ENCODE results near the gene CDH13. TPM values are rescaled to one million over a fixed set of nuclear protein-coding genes. Genes with fewer than 3 reads are reported as not detected.

The CDH13 gene
- total RNA-seq, 2 donors from 2014 or later, result 228 to 280 TPM

DNA sequence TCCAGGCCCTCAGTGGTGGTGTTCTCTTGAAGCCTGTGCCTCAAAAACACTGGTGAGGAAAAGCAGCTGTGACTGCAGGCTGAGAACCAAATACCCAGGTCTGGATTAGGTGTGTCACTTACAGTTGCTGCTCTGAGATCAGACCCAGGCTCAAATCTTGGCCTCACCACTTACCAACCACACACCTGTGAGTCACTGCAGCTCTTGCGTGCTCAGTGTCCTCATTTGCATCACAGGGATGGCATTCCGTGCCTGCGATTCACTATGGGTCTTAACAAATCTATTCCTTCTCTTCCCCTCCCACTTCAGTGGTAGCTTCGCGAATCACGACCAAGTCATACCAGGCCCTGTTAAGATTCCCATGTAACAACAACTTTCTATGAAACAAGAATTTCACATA is 947.6 kb downstream of the CDH13 start:
- H3K4me1 ChIP-seq (ENCODE audit: control insufficient read depth in 1 of 2, low read depth in 2 of 2), result no peaks in the 10 kb centered on the region
- peaks cover 4% of the 10 kb centered on the region for H3K36me3 ChIP-seq
- ATAC-seq (ENCODE audit: insufficient number of reproducible peaks, low FRiP score, low read depth), result no peak
- no peak overlapping the region for H3K27ac ChIP-seq
- DNase-seq (ENCODE audit: low spot score), result no peak
- TF ChIP-seq, protein P1, sequence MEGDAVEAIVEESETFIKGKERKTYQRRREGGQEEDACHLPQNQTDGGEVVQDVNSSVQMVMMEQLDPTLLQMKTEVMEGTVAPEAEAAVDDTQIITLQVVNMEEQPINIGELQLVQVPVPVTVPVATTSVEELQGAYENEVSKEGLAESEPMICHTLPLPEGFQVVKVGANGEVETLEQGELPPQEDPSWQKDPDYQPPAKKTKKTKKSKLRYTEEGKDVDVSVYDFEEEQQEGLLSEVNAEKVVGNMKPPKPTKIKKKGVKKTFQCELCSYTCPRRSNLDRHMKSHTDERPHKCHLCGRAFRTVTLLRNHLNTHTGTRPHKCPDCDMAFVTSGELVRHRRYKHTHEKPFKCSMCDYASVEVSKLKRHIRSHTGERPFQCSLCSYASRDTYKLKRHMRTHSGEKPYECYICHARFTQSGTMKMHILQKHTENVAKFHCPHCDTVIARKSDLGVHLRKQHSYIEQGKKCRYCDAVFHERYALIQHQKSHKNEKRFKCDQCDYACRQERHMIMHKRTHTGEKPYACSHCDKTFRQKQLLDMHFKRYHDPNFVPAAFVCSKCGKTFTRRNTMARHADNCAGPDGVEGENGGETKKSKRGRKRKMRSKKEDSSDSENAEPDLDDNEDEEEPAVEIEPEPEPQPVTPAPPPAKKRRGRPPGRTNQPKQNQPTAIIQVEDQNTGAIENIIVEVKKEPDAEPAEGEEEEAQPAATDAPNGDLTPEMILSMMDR (IDR thresholded peaks at IDR 0.05), result no peak
- no peak overlapping the region for H3K4me3 ChIP-seq
- no peaks in the 10 kb centered on the region for H3K27me3 ChIP-seq (replicated peaks; ENCODE audit: insufficient read depth)
- no peaks in the 10 kb centered on the region for H3K9me3 ChIP-seq

DNA sequence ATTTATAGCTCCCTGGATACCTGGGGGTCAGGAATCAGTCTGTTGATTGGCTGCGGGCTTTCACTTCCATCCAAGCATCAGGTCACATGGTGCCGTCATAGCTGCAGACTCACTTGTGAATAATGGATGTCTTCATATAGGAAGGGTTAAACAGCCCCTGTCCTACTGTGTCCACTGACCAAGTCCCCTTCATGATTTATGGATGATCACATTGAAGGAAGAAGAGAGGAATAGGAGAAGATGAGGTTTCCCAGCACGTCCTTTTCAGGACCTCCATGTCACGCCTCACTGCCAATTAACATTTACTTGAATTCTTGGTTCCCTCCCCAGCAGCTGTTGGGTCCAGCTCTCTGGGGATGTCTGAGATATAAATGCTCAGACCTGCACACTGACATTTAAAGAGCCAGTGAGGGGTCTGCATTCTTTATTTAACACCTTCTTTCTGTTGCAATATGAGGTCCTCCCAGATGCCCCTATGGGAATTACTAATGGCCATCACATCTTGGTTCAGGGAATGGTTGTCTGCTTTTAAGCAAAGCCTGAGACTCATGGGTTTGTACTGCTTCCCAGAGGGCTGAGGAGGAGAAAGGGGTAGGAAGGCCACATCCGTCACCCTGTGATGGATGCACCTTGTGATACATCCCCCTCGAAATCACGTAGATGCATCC is 950.4 kb downstream of the CDH13 start:
- Histone ChIP-seq H3K27ac (no peak overlapping the region), H3K4me1 (ENCODE audit: control insufficient read depth in 1 of 2, low read depth in 2 of 2) (no peaks in the 10 kb centered on the region), H3K27me3 (replicated peaks; ENCODE audit: insufficient read depth) (no peaks in the 10 kb centered on the region), H3K36me3 (peaks cover 4% of the 10 kb centered on the region), H3K4me3 (no peak overlapping the region), H3K9me3 (no peaks in the 10 kb centered on the region)
- TF ChIP-seq, protein P1 (IDR thresholded peaks at IDR 0.05), result no peak
- ATAC-seq (ENCODE audit: insufficient number of reproducible peaks, low FRiP score, low read depth), result no peak
- no peak for DNase-seq (ENCODE audit: low spot score)

DNA sequence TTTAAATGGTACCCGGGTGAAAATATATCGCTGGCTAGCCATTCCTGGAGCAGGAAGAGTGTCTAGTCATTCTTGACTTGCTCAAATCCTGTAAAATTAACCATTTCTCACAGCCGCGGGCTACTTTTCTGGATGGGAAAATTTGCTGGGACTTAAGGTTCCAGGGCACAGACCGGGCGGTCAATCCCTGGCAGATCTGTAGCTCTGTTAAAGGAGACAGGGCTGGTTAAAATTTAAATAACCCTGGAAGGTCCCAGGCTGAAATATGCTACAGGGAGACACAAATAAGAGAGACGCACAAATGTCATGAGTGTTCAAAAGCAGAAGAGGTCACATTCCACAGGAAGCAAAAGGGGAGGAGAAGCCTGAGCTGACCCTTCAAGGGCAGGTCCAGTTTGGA is 951.4 kb downstream of the CDH13 start:
- Histone ChIP-seq H3K4me1 (ENCODE audit: control insufficient read depth in 1 of 2, low read depth in 2 of 2) (no peaks in the 10 kb centered on the region), H3K27ac (no peak overlapping the region), H3K27me3 (replicated peaks; ENCODE audit: insufficient read depth) (no peaks in the 10 kb centered on the region), H3K36me3 (peaks cover 4% of the 10 kb centered on the region), H3K9me3 (no peaks in the 10 kb centered on the region), H3K4me3 (no peak overlapping the region)
- no peak for ATAC-seq (ENCODE audit: insufficient number of reproducible peaks, low FRiP score, low read depth)
- TF ChIP-seq, protein P1 (IDR thresholded peaks at IDR 0.05), result no peak
- no peak for DNase-seq (ENCODE audit: low spot score)

DNA sequence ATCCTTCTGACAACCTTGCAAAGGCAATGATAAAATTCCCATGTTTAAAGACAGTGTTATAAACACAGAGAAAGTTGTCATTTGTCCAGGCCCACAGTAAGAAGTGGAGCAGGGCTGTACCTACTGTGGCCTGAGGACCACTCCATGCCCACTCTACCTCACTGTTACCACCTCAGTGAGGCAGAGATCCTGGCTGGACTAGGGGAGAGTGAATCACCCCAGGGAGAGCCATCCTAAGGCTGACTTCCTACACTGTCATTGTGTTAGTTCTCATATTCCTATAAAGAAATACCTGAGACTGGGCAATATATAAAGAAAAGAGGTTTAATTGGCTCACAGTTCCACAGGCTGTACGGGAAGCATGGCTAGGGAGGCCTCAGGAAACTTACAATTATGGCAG is 952.3 kb downstream of the CDH13 start:
- TF ChIP-seq, protein P1 (IDR thresholded peaks at IDR 0.05), result no peak
- H3K9me3 ChIP-seq, result no peaks in the 10 kb centered on the region
- peaks cover 4% of the 10 kb centered on the region for H3K36me3 ChIP-seq
- H3K27me3 ChIP-seq (replicated peaks; ENCODE audit: insufficient read depth), result no peaks in the 10 kb centered on the region
- H3K4me1 ChIP-seq (ENCODE audit: control insufficient read depth in 1 of 2, low read depth in 2 of 2), result no peaks in the 10 kb centered on the region
- ATAC-seq (ENCODE audit: insufficient number of reproducible peaks, low FRiP score, low read depth), result no peak
- no peak overlapping the region for H3K27ac ChIP-seq
- DNase-seq (ENCODE audit: low spot score), result no peak
- H3K4me3 ChIP-seq, result no peak overlapping the region

DNA sequence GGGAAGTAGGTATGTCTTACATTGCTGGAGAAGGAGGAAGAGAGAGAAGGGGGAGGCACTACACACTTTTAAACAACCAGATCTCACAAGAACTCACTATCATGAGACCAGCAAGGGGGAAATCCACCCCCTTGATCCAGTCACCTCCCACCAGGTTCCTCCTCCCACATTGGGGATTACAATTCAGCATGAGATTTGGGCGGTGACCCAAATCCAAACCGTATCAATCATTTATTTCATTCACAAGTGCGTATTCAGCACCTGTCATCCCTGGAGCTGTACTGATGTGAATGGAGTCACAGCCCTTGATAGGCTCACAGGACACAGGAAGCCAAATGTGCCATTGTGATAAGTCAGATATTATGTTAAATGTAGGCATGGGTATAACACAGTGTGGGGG is 952.7 kb downstream of the CDH13 start:
- TF ChIP-seq, protein P1 (IDR thresholded peaks at IDR 0.05), result no peak
- ATAC-seq (ENCODE audit: insufficient number of reproducible peaks, low FRiP score, low read depth), result no peak
- no peaks in the 10 kb centered on the region for H3K9me3 ChIP-seq
- H3K4me3 ChIP-seq, result no peak overlapping the region
- no peak overlapping the region for H3K27ac ChIP-seq
- no peaks in the 10 kb centered on the region for H3K4me1 ChIP-seq (ENCODE audit: control insufficient read depth in 1 of 2, low read depth in 2 of 2)
- peaks cover under 1% of the 10 kb centered on the region for H3K36me3 ChIP-seq
- DNase-seq (ENCODE audit: low spot score), result no peak
- H3K27me3 ChIP-seq (replicated peaks; ENCODE audit: insufficient read depth), result no peaks in the 10 kb centered on the region
